GM12872 (cell line): ENCODE results near the gene FBXW11.

ENCODE experiments used
- CTCF ChIP-seq: IDR thresholded peaks from 3 replicates; pipeline ENCODE4 v1.5.1; 2011; ENCODE audit warnings: low read depth, mild to moderate bottlenecking, low read length, moderate library complexity; ENCODE audit not compliant: insufficient read depth

FBXW11 gene

DNA sequence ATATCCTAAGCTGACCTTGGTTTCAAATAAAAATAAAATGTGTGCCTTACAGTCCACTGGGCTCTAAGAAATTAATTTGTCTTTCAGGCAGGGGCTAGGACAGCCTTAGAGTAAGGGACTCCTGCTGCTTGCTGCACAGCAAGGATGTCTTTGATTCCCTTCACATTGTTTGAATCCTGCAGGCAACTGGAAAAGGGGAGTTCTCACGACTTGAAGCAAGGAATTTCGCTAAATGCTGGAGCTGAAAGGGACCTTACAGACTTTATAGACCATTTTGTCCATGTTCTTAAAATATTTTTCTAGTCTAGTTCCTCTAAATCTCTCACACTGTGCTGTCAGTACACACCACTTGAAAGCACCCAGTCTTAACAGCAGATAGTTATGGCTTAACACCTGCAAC, 35.6 kb downstream of the FBXW11 start:
- TF ChIP-seq CTCF = no peak

- TF ChIP-seq CTCF = no peak
These were observed 37.1 kb downstream of the FBXW11 start for GRCh38 chr5:171969288-171969880.

DNA sequence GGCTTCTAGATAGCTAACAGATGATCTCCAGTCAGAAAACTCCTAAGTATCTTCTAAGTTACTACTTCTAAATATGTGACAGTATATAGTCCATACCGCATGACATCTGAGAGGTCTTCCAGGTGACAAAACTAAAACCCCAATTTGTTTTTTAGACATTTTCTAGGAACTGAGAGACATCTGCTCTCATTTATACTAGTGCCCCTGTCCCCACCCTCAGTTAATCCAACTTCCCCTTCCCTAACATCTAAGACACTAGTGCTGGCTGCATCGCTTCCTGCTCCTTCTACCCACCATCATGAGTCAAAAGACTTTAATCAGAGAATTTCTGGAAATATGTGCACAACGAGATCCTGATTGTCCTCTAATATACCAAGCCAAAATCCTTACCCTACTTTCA, 37.9 kb downstream of the FBXW11 start:
- TF ChIP-seq CTCF = no peak

GRCh38 chr5:171966964-171967363, 39.5 kb downstream of the FBXW11 start:
- TF ChIP-seq CTCF = no peak

GRCh38 chr5:171966270-171966669, 40.2 kb downstream of the FBXW11 start:
- TF ChIP-seq CTCF = no peak

DNA sequence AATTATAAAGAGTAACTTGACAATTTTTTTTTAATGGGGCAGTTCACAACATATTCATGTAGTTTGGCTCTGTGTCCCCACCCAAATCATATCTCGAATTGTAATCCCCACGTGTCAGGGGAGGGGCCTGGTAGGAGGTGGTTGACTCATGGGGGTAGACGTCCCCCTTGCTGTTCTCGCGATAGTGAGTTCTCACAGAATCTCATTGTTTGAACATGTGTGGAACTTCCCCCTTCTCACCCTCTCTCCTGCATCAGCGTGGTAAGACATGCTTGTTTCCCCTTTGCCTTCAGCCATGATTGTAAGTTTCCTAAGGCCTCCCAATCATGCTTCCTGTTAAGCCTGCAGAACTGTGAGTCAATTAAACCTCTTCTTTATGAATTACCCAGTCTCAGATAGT, 40.7 kb downstream of the FBXW11 start:
- no peak for TF ChIP-seq CTCF

GRCh38 chr5:171963416-171963815, 43.0 kb downstream of the FBXW11 start:
- no peak for TF ChIP-seq CTCF

GRCh38 chr5:171961117-171961516, 45.3 kb downstream of the FBXW11 start:
- no peak for TF ChIP-seq CTCF
